Esophagus squamous epithelium (tissue), 4 donors: ENCODE results near the gene HELZ.

ENCODE experiments used
- POLR2A ChIP-seq, 4 donors: fragments of 450-650 bp; IDR thresholded peaks; one replicate each; pipeline ENCODE4 v1.6.1; 2017; ENCODE audit warnings: antibody characterized with exemption in 4 of 4, mild to moderate bottlenecking in 4 of 4, moderate library complexity in 3 of 4
- TF ChIP-seq, protein P1 (sequence below), 6 experiments: fragments of 450-650 bp in 4 of 6; fragments of 200-600 bp in 2 of 6; sonication (generic) in 2 of 6; IDR thresholded peaks; one replicate each; pipeline ENCODE4 v1.5.1; 2016 to 2019; ENCODE audit warnings: antibody characterized with exemption in 6 of 6, mild to moderate bottlenecking in 4 of 6, moderate library complexity in 4 of 6

DNA sequence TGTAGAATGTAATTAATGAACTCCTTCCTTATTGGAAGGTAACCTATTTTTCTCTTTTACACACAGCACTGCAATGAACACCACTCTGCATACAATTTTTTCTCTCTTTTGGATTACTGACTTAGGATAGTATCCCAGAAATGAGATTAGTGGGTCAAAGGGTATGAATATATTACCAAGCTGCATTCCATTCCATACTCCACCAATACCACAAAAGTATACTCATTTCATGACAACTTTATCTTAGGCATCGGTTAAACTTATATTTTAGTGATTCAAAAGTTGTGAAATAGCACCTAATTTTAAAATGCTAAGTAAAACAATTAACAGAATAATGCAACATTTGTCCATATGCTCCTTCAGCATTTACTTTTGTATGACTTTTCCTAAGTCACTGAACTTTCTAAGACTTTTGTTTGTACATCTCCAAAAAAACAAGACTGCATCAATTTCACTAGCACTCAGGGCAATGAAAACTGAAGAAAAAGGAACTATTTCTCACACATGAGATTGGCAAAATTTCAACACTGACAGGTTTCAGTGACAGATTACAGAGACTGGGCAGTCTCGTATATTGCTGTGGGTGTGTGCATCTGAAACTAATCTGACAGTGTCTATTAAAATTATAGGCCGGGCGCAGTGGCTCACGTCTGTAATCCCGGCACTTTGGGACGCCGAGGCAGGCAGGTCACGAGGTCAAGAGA, 32.1 kb downstream of the HELZ start:
- TF ChIP-seq, protein P1, sequence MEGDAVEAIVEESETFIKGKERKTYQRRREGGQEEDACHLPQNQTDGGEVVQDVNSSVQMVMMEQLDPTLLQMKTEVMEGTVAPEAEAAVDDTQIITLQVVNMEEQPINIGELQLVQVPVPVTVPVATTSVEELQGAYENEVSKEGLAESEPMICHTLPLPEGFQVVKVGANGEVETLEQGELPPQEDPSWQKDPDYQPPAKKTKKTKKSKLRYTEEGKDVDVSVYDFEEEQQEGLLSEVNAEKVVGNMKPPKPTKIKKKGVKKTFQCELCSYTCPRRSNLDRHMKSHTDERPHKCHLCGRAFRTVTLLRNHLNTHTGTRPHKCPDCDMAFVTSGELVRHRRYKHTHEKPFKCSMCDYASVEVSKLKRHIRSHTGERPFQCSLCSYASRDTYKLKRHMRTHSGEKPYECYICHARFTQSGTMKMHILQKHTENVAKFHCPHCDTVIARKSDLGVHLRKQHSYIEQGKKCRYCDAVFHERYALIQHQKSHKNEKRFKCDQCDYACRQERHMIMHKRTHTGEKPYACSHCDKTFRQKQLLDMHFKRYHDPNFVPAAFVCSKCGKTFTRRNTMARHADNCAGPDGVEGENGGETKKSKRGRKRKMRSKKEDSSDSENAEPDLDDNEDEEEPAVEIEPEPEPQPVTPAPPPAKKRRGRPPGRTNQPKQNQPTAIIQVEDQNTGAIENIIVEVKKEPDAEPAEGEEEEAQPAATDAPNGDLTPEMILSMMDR (IDR thresholded peaks at IDR 0.05): no peak
- TF ChIP-seq POLR2A (IDR thresholded peaks at IDR 0.05): no peak
